Measurements from ENCODE around the gene DHCR7. TPM values are rescaled to one million over a fixed set of nuclear protein-coding genes. Genes with fewer than 3 reads are reported as not detected.

Gene DHCR7
- total RNA-seq, 1 donor from 2014 or later: 140 TPM

DNA sequence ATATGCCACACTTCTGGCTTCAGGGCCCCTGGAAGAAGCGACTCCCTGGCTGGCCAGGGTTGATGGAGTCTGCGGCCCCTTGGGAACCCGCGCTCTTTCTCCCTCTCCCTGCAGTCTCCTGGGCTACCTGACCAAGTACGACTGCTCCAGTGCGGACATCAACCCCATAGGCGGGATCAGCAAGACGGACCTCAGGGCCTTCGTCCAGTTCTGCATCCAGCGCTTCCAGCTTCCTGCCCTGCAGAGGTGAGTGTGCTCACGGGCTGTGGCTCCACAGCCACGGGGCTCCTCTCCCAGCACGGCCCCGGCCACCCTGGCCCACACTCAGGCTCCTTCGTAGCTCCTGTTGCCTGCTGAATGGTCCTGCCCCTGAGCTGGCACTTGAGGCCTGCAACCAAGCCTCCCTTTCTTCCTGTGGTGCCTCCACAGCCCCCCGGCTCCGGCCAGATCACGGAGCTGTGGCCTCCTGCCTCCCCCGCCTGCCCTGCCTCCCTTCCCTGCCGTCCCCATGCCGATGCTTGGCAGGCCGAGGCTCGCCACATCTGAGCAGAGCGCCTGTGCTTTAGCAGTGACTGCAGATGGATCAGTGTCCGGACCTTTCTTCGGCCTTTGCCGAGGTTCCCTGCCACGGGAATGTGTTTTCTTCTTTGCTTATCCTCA, 42.7 kb upstream of the DHCR7 start:
- H3K4me3 Mint-ChIP-seq (ENCODE audit: low read depth): no peak overlapping the region
- peaks cover 41% of the 10 kb centered on the region for H3K36me3 Mint-ChIP-seq (ENCODE audit: insufficient read depth)
- TF ChIP-seq, protein P1, sequence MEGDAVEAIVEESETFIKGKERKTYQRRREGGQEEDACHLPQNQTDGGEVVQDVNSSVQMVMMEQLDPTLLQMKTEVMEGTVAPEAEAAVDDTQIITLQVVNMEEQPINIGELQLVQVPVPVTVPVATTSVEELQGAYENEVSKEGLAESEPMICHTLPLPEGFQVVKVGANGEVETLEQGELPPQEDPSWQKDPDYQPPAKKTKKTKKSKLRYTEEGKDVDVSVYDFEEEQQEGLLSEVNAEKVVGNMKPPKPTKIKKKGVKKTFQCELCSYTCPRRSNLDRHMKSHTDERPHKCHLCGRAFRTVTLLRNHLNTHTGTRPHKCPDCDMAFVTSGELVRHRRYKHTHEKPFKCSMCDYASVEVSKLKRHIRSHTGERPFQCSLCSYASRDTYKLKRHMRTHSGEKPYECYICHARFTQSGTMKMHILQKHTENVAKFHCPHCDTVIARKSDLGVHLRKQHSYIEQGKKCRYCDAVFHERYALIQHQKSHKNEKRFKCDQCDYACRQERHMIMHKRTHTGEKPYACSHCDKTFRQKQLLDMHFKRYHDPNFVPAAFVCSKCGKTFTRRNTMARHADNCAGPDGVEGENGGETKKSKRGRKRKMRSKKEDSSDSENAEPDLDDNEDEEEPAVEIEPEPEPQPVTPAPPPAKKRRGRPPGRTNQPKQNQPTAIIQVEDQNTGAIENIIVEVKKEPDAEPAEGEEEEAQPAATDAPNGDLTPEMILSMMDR (IDR thresholded peaks at IDR 0.05; ENCODE audit: unreplicated experiment): no peak
- DNase-seq (ENCODE audit: low spot score, unreplicated experiment): no peak
- H3K27me3 Mint-ChIP-seq: no peaks in the 10 kb centered on the region
- H3K27ac Mint-ChIP-seq: no peak overlapping the region
- H3K9me3 Mint-ChIP-seq (ENCODE audit: low read depth): no peaks in the 10 kb centered on the region
- peaks cover 13% of the 10 kb centered on the region for H3K4me1 Mint-ChIP-seq (ENCODE audit: low read depth)

DNA sequence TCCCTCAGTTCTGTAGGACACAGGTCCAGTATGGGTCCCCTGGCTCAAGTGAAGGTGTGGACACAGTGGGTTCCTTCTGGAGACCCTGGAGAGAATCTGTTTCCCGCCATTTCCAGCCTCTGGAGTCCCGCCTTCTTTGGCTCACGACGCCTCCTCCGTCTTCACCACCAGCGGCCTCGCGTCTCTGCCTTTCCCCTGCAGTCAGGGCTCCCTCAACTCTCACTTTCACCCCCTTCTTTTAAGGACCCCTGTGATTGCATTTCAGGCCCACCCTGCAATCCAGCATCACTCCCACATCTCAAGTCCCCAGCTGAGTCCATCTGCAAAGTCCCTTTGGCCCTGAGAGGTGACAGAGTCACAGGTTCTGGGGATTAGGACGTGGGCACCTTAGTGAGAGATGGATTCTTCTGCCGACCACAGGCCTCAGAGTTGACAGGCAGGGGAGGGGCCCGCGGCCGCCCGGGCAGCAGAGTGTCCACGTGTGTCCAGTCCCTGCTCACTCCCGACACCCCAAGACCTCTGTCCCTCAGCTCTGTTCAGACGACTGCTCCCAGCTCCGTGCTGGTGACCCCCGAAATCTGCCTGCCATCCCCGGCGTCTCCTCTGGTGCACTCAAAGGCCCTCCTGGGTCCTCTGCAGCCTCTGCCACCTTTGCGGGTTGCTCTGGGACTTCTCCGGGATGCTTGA, 42.0 kb upstream of the DHCR7 start:
- H3K27me3 Mint-ChIP-seq: no peaks in the 10 kb centered on the region
- DNase-seq (ENCODE audit: low spot score, unreplicated experiment): no peak
- H3K4me3 Mint-ChIP-seq (ENCODE audit: low read depth): no peak overlapping the region
- TF ChIP-seq, protein P1 (IDR thresholded peaks at IDR 0.05; ENCODE audit: unreplicated experiment): no peak
- H3K4me1 Mint-ChIP-seq (ENCODE audit: low read depth): peaks cover 13% of the 10 kb centered on the region
- H3K9me3 Mint-ChIP-seq (ENCODE audit: low read depth): no peaks in the 10 kb centered on the region
- no peak overlapping the region for H3K27ac Mint-ChIP-seq
- H3K36me3 Mint-ChIP-seq (ENCODE audit: insufficient read depth): peaks cover 41% of the 10 kb centered on the region

DNA sequence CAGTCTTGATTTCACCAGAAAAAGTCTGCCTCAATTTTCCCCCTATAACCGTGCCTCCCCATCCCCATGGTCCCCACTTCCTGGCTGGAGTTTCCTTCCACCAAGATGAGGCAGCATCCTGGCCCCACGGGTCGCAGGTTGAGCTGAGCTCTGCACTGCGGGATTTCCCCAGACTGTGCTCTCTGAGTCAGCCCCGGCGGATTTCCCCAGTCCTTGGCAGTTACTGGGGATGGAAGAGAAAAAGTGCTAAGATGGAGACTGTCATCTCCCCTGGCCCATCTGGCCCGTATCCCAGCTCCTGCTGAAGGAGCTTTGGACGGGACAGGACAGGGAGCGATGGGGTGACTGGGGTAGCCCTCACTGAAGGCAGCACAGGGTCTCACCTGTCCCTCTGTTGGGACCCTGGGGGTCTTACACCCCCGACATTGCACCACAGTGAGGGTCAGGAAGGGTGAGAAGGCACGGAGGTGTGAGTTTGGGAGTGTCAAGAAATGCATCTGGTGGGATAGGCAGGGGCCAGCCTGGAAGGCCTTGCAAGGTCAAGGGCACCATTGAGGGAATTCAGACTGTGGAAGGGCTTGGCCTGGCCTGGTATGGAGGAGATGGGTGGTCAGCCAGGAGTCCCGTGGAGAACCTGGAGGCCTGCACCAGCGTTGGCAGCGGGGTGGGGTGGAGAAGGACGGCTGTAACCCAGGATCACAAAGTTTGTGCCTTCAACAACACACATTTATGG, 41.3 kb upstream of the DHCR7 start:
- H3K27me3 Mint-ChIP-seq: no peaks in the 10 kb centered on the region
- H3K4me1 Mint-ChIP-seq (ENCODE audit: low read depth): peaks cover 13% of the 10 kb centered on the region
- peaks cover 40% of the 10 kb centered on the region for H3K36me3 Mint-ChIP-seq (ENCODE audit: insufficient read depth)
- TF ChIP-seq, protein P1 (IDR thresholded peaks at IDR 0.05; ENCODE audit: unreplicated experiment): no peak
- no peak for DNase-seq (ENCODE audit: low spot score, unreplicated experiment)
- H3K4me3 Mint-ChIP-seq (ENCODE audit: low read depth): no peak overlapping the region
- H3K27ac Mint-ChIP-seq: peak overlapping the region; percentile 57
- H3K9me3 Mint-ChIP-seq (ENCODE audit: low read depth): no peaks in the 10 kb centered on the region

DNA sequence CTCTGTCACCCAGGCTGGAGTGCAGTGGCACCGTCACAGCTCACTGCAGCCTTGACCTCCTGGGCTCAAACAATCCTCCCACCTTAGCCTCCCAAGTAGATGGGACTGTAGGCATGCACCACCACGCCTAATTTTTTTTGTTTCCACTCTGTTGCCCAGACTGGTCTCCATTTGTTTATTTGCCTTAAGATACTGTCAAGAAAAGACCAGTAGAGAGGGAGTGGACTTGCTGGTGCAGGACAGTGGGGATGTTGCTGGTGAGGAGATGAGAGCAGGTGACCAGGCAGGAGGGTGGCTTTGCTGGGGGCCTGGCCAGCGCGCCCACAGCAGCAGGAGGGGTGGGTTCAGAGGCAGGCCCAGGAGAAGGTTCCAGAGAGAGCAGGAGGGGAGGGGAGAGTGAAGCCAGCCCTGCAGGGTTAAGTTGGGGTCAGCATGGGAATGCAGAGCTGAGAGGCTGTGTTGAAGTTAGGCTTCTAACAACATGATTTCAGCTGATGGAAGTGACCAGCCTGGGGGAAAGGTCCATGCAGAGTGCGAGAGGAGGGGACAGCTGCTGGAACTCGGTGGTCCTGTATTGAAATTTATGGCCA, 40.6 kb upstream of the DHCR7 start:
- Mint-ChIP-seq H3K36me3 (ENCODE audit: insufficient read depth) (peaks cover 45% of the 10 kb centered on the region), H3K4me3 (ENCODE audit: low read depth) (no peak overlapping the region), H3K9me3 (ENCODE audit: low read depth) (no peaks in the 10 kb centered on the region), H3K27me3 (no peaks in the 10 kb centered on the region), H3K27ac (no peak overlapping the region), H3K4me1 (ENCODE audit: low read depth) (peaks cover 13% of the 10 kb centered on the region)
- no peak for DNase-seq (ENCODE audit: low spot score, unreplicated experiment)
- TF ChIP-seq, protein P1 (IDR thresholded peaks at IDR 0.05; ENCODE audit: unreplicated experiment): no peak

DNA sequence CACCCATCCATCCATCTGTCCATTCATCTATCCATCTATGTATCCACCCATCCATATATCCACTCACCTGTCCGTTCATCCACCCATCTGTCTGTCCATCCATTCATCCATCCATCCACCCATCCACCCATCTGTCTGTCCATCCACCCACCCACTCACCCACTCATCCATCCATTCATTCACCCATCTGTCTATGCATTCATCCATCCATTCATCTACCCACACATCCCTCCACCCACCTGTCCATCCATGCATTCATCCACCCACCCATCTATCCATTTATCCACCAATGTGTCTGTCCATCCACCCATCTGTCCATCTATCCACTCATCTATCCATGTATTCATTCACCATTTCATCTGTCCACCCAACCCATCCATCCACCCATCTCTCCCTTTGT, 38.1 kb upstream of the DHCR7 start:
- no peak for DNase-seq (ENCODE audit: low spot score, unreplicated experiment)
- H3K4me3 Mint-ChIP-seq (ENCODE audit: low read depth): no peak overlapping the region
- peaks cover 15% of the 10 kb centered on the region for H3K4me1 Mint-ChIP-seq (ENCODE audit: low read depth)
- H3K27ac Mint-ChIP-seq: no peak overlapping the region
- peaks cover 45% of the 10 kb centered on the region for H3K36me3 Mint-ChIP-seq (ENCODE audit: insufficient read depth)
- H3K9me3 Mint-ChIP-seq (ENCODE audit: low read depth): no peaks in the 10 kb centered on the region
- no peaks in the 10 kb centered on the region for H3K27me3 Mint-ChIP-seq
- TF ChIP-seq, protein P1 (IDR thresholded peaks at IDR 0.05; ENCODE audit: unreplicated experiment): no peak

Data from progenitor cell of endocrine pancreas (in vitro differentiated cells).